Stimulated activated CD4-positive, alpha-beta T cell treated with anti-CD3 and anti-CD28 coated beads, Interleukin-4, amount 100 ng/mL, for 48 hours (primary cell): ENCODE measurements around the gene DMTF1.

Experiments used
- DNase-seq, 2 donors: peaks; one replicate each; pipeline ENCODE4 v3.0.0-alpha.2; 2020; ENCODE audit warnings: low read depth in 2 of 2

Gene DMTF1

GRCh38 chr7:87147500-87147899 is 4.8 kb upstream of the DMTF1 start:
- DNase-seq = no peak

- DNase-seq = no peak
Measured at GRCh38 chr7:87148332-87148955, 3.8 kb upstream of the DMTF1 start.

GRCh38 chr7:87151002-87151728 is 1.1 kb upstream of the DMTF1 start:
- no peak for DNase-seq

- DNase-seq = no peak
Measured at GRCh38 chr7:87151729-87152111, 533 bp upstream of the DMTF1 start.

- DNase-seq = peak; percentile 20 to 42
Measured at GRCh38 chr7:87152897-87153641, 816 bp downstream of the DMTF1 start.

GRCh38 chr7:87154166-87154565 is 1.9 kb downstream of the DMTF1 start:
- no peak for DNase-seq

GRCh38 chr7:87154569-87154968 is 2.3 kb downstream of the DMTF1 start:
- no peak for DNase-seq

- no peak for DNase-seq
Measured at GRCh38 chr7:87155788-87156187, 3.5 kb downstream of the DMTF1 start.

GRCh38 chr7:87156709-87157108 is 4.5 kb downstream of the DMTF1 start:
- DNase-seq = no peak

GRCh38 chr7:87159538-87159937 is 7.3 kb downstream of the DMTF1 start:
- no peak for DNase-seq

- no peak for DNase-seq
Measured at GRCh38 chr7:87164433-87164832, 12.2 kb downstream of the DMTF1 start.

- no peak for DNase-seq
Measured at GRCh38 chr7:87170828-87171227, 18.6 kb downstream of the DMTF1 start.

- DNase-seq = no peak
Measured at GRCh38 chr7:87171282-87171934, 19.2 kb downstream of the DMTF1 start.

GRCh38 chr7:87173471-87173870 is 21.2 kb downstream of the DMTF1 start:
- no peak for DNase-seq

- DNase-seq = no peak
Measured at GRCh38 chr7:87178320-87178719, 26.1 kb downstream of the DMTF1 start.

- DNase-seq = no peak
Measured at GRCh38 chr7:87179180-87179579, 26.9 kb downstream of the DMTF1 start.

- DNase-seq = no peak
Measured at GRCh38 chr7:87187120-87187519, 34.9 kb downstream of the DMTF1 start.

GRCh38 chr7:87188930-87189329 is 36.7 kb downstream of the DMTF1 start:
- DNase-seq = no peak

- no peak for DNase-seq
Measured at GRCh38 chr7:87190783-87191182, 38.5 kb downstream of the DMTF1 start.

- no peak for DNase-seq
Measured at GRCh38 chr7:87192784-87193487, 40.7 kb downstream of the DMTF1 start.

- DNase-seq = no peak
Measured at GRCh38 chr7:87193912-87194311, 41.7 kb downstream of the DMTF1 start.

- DNase-seq = no peak
Measured at GRCh38 chr7:87199241-87199640, 47.0 kb downstream of the DMTF1 start.
